A204.1 (cell line): ENCODE data around the gene DLGAP4.
"Not testable (repeated sequence)": the region's sequence is repeated elsewhere in the genome, so short reads cannot be mapped to it uniquely, and the experiment has no call there.

Experiments
- FAIRE-seq: peaks from 2 replicates; lab custom pipeline; 2012; peaks lifted over from hg19 to GRCh38; lab: Jason Lieb, UNC

DLGAP4 gene

GRCh38 chr20:36460648-36461599 is 154.8 kb downstream of the DLGAP4 start:
- no peak for FAIRE-seq

DNA sequence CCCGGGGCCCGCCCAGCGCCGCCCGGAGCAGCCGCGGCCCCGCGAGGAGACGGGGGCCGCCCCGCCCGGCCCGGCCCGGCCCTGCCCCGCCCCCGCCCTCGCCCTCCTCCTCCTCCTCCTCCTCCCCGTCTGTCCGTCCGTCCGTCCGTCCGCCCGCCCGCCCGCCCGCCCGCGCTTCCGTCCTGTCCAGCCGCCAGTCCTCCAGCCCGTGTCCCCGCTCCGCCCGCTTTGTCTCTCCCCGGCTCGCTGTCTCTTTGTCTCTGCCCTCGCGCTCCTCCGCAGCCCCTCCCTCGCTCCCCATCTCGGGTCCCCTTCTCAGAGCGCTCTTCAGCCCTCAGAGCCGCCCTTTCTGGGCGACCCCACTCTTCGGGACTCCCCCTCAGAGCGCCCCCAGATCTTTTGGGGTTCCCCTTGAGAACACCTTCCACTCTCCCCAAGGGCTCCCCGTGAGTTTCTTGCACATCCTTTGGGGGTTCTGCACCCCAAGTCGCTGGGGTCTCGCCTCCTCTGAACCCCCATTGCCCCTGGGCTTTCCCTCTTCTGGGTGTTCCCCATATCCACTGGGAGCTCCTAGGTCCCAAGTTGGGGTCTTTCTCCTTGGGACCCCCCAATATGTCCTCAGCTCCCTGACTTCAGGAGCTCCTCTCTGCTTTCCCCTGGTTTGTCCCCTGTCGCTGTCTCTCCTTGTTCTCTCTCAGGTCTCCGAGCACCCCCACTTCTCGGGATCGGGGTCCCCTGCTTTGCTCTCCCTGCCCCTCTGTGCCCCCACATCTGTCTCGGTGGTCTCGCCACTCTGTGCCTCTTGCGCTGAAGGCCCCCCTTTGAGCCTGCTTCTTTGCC is 155.7 kb downstream of the DLGAP4 start:
- FAIRE-seq, result no peak

- no peak for FAIRE-seq
Observed at GRCh38 chr20:36462440-36463211, 156.5 kb downstream of the DLGAP4 start.

- no peak for FAIRE-seq
Observed at GRCh38 chr20:36463212-36464061, 157.3 kb downstream of the DLGAP4 start.

- FAIRE-seq, result no peak
Observed at GRCh38 chr20:36465109-36466080, 159.3 kb downstream of the DLGAP4 start.

- no peak for FAIRE-seq
Observed at GRCh38 chr20:36466089-36466488, 159.9 kb downstream of the DLGAP4 start.

- no peak for FAIRE-seq
Observed at GRCh38 chr20:36467076-36467999, 161.2 kb downstream of the DLGAP4 start.

DNA sequence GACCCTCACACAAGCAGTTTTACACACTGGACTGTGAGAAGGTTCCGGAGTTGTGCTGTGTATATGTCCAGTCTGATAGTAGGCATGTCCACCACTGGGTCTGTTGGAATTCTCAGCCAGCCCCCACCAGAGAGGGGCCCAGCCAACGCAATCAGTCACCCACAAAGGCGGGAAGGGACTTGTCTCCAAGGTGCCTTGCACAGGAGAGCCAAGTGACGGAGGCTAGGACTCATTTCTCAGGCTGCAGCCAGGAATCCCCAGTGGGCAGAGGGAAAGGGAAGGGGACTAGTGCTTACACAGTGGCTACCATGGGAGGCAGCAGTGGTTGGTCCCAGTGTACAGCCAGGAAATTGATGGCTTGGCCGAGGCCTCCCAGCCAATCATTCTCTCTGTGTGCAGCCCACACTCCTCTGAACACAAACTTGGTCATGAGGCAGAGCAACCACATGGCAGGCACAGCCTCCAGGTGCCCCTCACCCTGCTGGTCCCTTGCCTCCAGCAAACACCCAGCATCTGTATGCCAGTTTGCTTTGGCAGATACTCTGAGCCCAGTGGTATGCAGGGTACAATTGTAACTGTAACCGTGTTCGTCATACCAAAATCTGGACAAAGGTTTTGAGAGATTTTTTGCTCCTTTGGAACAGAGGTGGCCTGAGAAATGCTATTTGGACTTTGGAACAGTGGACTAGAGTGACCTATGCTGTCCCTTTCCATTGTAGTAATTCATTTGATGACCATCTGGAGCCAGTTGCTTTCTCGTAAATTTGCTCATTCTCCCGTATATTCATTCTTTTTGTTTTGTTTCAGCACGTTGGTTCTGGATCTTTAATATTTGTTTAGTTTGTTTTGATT is 162.2 kb downstream of the DLGAP4 start:
- FAIRE-seq, result no peak

- FAIRE-seq, result no peak
Observed at GRCh38 chr20:36469973-36470372, 163.8 kb downstream of the DLGAP4 start.

DNA sequence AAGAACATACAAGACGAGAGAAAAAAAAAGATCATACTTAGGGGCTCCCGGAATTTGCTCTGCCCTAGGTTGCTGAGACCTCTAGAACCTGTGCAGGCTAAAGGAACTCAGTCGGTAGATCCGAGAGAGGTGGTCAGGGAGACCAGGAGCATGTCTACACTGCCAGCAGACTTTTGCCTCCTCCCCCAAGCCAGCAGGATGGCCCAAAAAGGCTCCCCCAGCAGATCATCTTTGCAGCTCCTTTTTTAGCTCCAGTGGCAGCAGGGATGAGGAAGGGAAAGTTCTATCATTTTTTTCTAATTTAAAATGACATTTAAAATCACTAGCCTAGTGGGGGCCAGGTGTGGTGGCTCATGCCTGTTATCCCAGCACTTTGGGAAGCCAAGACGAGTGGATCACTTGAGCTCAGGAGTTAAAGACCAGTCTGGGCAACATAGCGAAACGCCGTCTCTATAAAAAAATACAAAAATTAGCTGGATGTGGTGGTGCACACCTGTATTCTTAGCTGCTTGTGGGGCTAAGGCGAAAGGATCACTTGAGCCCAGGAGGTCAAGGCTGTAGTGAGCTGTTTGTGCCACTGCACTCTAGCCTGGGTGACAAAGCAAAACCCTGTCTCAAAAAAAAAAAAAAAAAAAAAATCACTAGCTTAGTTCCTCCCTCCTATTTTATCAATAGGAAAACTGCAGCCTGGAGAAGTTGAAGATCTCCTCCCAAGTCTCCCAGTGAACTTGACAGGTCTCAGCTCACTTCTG is 165.9 kb downstream of the DLGAP4 start:
- FAIRE-seq, result no peak

DNA sequence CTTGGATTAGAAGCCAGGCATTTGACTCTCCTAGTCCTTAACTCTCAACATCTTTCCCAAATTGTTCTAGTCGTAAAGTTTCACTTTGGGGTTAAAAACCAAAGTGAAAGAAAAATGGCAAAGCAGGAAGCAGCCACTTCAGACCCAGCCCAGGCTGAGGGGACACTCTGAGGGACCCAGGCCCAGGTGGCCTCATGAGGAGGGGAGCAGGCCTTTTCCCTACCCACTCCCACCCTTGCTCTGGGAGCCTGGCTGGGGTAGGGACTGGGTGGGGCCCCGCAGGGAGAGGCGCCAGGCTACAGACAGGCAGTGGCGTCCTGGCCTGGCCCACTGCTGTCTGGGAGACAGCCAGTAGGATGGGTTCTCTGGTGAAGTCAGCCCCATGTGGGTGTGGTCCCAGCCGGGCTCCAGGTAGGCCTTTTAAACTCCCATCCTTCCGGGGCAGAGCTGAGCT is 166.5 kb downstream of the DLGAP4 start:
- no peak for FAIRE-seq

GRCh38 chr20:36473164-36473563 is 167.0 kb downstream of the DLGAP4 start:
- no peak for FAIRE-seq

DNA sequence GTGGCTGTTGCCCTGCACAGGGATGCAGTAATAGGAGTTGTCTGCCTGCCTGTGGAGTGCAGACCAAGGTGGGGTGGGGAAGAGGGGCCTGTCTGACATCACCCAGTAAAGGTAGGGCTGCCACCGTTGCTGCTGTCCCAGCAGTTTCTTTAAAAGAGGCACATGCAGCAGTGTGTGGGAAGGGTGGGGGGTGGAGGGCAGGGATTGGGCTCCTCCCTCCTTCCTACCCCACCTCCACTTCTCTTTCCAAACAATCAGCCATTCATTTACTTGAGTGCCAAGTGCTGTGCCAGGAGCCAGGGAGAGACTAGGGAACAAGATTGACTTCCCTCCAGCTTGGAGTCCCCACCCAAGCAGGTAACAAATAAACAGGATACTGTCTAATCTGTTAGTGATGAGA is 168.4 kb downstream of the DLGAP4 start:
- FAIRE-seq, result no peak

- not testable (repeated sequence) for FAIRE-seq
Observed at GRCh38 chr20:36475054-36475453, 168.9 kb downstream of the DLGAP4 start.

GRCh38 chr20:36477475-36477874 is 171.3 kb downstream of the DLGAP4 start:
- FAIRE-seq, result no peak

DNA sequence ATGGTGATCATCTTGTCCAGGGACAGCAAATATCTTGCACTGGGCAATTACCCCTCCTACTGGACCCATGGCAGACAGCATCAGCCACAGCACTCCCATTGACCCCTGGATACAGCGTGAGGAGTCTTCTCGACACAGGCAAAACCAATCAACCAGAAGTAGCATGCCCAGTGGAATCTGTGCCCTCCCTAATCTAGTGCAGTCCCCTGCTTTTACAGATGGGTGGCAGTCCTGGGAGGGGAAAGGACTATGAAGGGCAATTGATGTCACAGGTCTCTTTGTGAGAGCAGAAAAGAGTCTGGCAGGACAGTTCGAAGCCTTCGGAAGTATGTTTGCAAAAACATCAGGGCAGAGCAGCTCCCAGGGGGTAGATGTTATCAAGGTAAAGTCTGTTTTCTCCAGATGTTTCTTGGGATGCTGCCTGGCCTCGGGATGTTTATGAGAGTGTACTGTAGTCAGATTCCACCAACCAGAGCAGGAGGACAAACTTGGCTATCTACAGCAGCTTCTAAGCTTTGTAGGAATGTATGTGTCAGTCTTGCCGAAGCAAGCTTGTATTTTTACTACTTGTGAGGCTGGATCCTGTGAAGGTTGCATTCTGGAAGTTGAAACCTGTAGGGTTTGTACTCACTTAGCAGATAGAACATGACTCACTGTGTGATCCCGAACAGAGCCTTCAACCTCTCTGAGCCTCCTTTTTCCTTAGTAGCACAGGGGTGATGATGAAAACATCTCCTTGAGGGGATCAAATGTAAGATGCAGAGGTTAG is 172.2 kb downstream of the DLGAP4 start:
- no peak for FAIRE-seq
